Measurements from ENCODE around the gene GRHL1.

Gene GRHL1

DNA sequence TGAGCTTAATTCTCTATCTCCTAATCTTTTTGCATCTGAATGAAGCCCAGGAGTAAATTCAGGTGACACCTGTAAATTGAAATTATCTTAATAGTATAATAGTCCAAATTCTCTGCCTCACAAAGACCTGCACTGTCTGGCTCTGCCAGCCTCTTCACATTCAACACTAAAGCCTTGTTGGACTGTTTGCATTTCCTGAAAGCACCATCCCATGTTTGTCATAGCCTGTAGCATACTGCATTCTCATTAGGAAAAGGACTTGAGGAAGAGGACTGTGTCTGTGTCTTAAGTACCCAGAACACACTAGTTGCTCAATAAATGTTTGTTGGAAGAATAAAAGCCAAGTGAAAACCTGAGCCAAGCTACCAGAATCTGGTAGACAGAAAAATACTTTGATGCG, 42.9 kb upstream of the GRHL1 start:
- Histone ChIP-seq H3K27ac (ENCODE audit: extremely low read depth, low read depth, low read length) (no peak overlapping the region), H3K36me3 (ENCODE audit: control insufficient read depth in 2 of 2, insufficient read depth in 1 of 2, low read length in 2 of 2) (peaks cover 19 to 38% of the 10 kb centered on the region in 2 experiments)
- POLR2A ChIA-PET: interaction anchor here (1.4 kb wide), 1 partner anchor 65 kb away, joined by 5 read pairs; the partner anchor contains the start of gene TAF1B

GRCh38 chr2:9909106-9909505, 42.4 kb upstream of the GRHL1 start:
- CTCF ChIA-PET: no interaction called here
- POLR2A ChIA-PET: interaction anchor here (1.4 kb wide), 1 partner anchor 66 kb away, joined by 5 read pairs; the partner anchor contains the start of gene TAF1B
- no peak overlapping the region for H3K4me3 ChIP-seq (ENCODE audit: low read depth, low read length)
- peaks cover 19 to 43% of the 10 kb centered on the region in 2 experiments for H3K36me3 ChIP-seq (ENCODE audit: control insufficient read depth in 2 of 2, insufficient read depth in 1 of 2, low read length in 2 of 2)
- TF ChIP-seq ZNF48 (tag by site-specific recombination; IDR thresholded peaks at IDR 0.05): no peak
- TF ChIP-seq, protein P1, sequence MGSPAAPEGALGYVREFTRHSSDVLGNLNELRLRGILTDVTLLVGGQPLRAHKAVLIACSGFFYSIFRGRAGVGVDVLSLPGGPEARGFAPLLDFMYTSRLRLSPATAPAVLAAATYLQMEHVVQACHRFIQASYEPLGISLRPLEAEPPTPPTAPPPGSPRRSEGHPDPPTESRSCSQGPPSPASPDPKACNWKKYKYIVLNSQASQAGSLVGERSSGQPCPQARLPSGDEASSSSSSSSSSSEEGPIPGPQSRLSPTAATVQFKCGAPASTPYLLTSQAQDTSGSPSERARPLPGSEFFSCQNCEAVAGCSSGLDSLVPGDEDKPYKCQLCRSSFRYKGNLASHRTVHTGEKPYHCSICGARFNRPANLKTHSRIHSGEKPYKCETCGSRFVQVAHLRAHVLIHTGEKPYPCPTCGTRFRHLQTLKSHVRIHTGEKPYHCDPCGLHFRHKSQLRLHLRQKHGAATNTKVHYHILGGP (tag by site-specific recombination; IDR thresholded peaks at IDR 0.05): no peak
- TF ChIP-seq ZNF510 (tag by site-specific recombination; IDR thresholded peaks at IDR 0.05; ENCODE audit: insufficient replicate concordance): no peak
- TF ChIP-seq ZNF302 (tag by site-specific recombination; IDR thresholded peaks at IDR 0.05; ENCODE audit: low read depth): no peak
- TF ChIP-seq ZNF830 (tag by site-specific recombination; IDR thresholded peaks at IDR 0.05; ENCODE audit: low read depth): no peak
- TF ChIP-seq CTCF (tag by site-specific recombination; IDR thresholded peaks at IDR 0.05): no peak
- no peak for TF ChIP-seq ZNF837 (tag by site-specific recombination; IDR thresholded peaks at IDR 0.05)
- TF ChIP-seq ZNF664 (tag by site-specific recombination; IDR thresholded peaks at IDR 0.05): no peak
- TF ChIP-seq, protein P2, sequence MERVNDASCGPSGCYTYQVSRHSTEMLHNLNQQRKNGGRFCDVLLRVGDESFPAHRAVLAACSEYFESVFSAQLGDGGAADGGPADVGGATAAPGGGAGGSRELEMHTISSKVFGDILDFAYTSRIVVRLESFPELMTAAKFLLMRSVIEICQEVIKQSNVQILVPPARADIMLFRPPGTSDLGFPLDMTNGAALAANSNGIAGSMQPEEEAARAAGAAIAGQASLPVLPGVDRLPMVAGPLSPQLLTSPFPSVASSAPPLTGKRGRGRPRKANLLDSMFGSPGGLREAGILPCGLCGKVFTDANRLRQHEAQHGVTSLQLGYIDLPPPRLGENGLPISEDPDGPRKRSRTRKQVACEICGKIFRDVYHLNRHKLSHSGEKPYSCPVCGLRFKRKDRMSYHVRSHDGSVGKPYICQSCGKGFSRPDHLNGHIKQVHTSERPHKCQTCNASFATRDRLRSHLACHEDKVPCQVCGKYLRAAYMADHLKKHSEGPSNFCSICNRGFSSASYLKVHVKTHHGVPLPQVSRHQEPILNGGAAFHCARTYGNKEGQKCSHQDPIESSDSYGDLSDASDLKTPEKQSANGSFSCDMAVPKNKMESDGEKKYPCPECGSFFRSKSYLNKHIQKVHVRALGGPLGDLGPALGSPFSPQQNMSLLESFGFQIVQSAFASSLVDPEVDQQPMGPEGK (tag by site-specific recombination; IDR thresholded peaks at IDR 0.05): no peak
- TF ChIP-seq ZNF626 (tag by site-specific recombination; IDR thresholded peaks at IDR 0.05): no peak
- no peak for TF ChIP-seq ZNF18 (tag by site-specific recombination; IDR thresholded peaks at IDR 0.05)
- TF ChIP-seq, protein P3, sequence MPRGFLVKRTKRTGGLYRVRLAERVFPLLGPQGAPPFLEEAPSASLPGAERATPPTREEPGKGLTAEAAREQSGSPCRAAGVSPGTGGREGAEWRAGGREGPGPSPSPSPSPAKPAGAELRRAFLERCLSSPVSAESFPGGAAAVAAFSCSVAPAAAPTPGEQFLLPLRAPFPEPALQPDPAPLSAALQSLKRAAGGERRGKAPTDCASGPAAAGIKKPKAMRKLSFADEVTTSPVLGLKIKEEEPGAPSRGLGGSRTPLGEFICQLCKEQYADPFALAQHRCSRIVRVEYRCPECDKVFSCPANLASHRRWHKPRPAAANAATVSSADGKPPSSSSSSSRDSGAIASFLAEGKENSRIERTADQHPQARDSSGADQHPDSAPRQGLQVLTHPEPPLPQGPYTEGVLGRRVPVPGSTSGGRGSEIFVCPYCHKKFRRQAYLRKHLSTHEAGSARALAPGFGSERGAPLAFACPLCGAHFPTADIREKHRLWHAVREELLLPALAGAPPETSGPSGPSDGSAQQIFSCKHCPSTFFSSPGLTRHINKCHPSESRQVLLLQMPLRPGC (tag by site-specific recombination; IDR thresholded peaks at IDR 0.05): no peak
- no peak for TF ChIP-seq ZNF335 (tag by site-specific recombination; conservative IDR thresholded peaks at IDR 0.05)
- no peak for TF ChIP-seq ZNF354C (tag by site-specific recombination; IDR thresholded peaks at IDR 0.05; ENCODE audit: borderline replicate concordance, low read depth)
- TF ChIP-seq ZNF514 (tag by site-specific recombination; IDR thresholded peaks at IDR 0.05): no peak
- TF ChIP-seq ZBTB1 (tag by site-specific recombination; IDR thresholded peaks at IDR 0.05): no peak
- H3K27ac ChIP-seq (ENCODE audit: extremely low read depth, low read depth, low read length): no peak overlapping the region
- no peaks in the 10 kb centered on the region for H3K4me1 ChIP-seq (ENCODE audit: control insufficient read depth, insufficient read depth, low read length)
- H3K9me3 ChIP-seq (ENCODE audit: control insufficient read depth, insufficient read depth, low read depth, low read length): no peaks in the 10 kb centered on the region

More for the DNA sequence above, 42.9 kb upstream of the GRHL1 start:
- Histone ChIP-seq H3K4me3 (ENCODE audit: low read depth, low read length) (no peak overlapping the region), H3K9me3 (ENCODE audit: control insufficient read depth, insufficient read depth, low read depth, low read length) (no peaks in the 10 kb centered on the region), H3K4me1 (ENCODE audit: control insufficient read depth, insufficient read depth, low read length) (no peaks in the 10 kb centered on the region)
- 0 out of 2 replicates have a peak, but pooled peaks have one; percentile 10 for TF ChIP-seq ZNF664 (tag by site-specific recombination; IDR thresholded peaks at IDR 0.05)
- TF ChIP-seq FEZF1 (tag by site-specific recombination; IDR thresholded peaks at IDR 0.05): no peak
- CTCF ChIA-PET: interaction anchor here (0.5 kb wide), 1 partner anchor 109 kb away, joined by 4 read pairs; no protein-coding TSS in a partner anchor
